C4-2B (cell line): ENCODE data around the gene PAN3.
A peak's percentile ranks its signal among the peaks of the same experiment; 100 is the strongest.

ENCODE experiments used
- H3K27ac ChIP-seq: fragments of 450-650 bp; 2 replicates; pipeline ENCODE4 v1.5.1; 2017
- CTCF ChIP-seq: fragments of 450-650 bp; conservative IDR thresholded peaks from 2 replicates; pipeline ENCODE4 v1.5.1; 2017; ENCODE audit warnings: mild to moderate bottlenecking
- ZFX ChIP-seq: fragments of 450-650 bp; IDR thresholded peaks from 2 replicates; pipeline ENCODE4 v1.6.1; 2017

The PAN3 gene

GRCh38 chr13:28319528-28319927, 181.2 kb downstream of the PAN3 start:
- no peak for TF ChIP-seq ZFX
- no peak; the same call in 1 of the 2 replicates for TF ChIP-seq CTCF
- no peak overlapping the region for H3K27ac ChIP-seq

GRCh38 chr13:28320209-28320608, 181.9 kb downstream of the PAN3 start:
- no peak overlapping the region for H3K27ac ChIP-seq
- no peak for TF ChIP-seq CTCF
- TF ChIP-seq ZFX, result no peak

GRCh38 chr13:28320884-28321574, 182.7 kb downstream of the PAN3 start:
- TF ChIP-seq ZFX (no peak), CTCF (no peak)
- H3K27ac ChIP-seq, result no peak overlapping the region

- TF ChIP-seq CTCF, result no peak
- no peak for TF ChIP-seq ZFX
- no peak overlapping the region for H3K27ac ChIP-seq
These were observed 183.4 kb downstream of the PAN3 start for GRCh38 chr13:28321756-28322155.

GRCh38 chr13:28322256-28322905, 184.0 kb downstream of the PAN3 start:
- H3K27ac ChIP-seq, result no peak overlapping the region
- TF ChIP-seq CTCF (no peak), ZFX (no peak)

GRCh38 chr13:28324181-28324789, 185.9 kb downstream of the PAN3 start:
- H3K27ac ChIP-seq, result no peak overlapping the region
- TF ChIP-seq CTCF, result peak; percentile 99
- no peak for TF ChIP-seq ZFX

GRCh38 chr13:28325022-28325421, 186.7 kb downstream of the PAN3 start:
- no peak for TF ChIP-seq ZFX
- no peak for TF ChIP-seq CTCF
- H3K27ac ChIP-seq, result no peak overlapping the region
